Upper lobe of right lung (tissue), 1 donor: Measurements from ENCODE around the gene DCC. TPM values are rescaled to one million over a fixed set of nuclear protein-coding genes. Genes with fewer than 3 reads are reported as not detected.

Experiments used
- ATAC-seq: fragments of 200-7000 bp; cut with Tn5 transposase; one replicate; pipeline ENCODE4 v1.9.1; 2020; ENCODE audit warnings: mild to moderate bottlenecking, moderate library complexity
- DNase-seq: peaks from one replicate; pipeline ENCODE4 v3.0.0-alpha.2; 2020
- H3K27ac ChIP-seq: fragments of 200-600 bp; one replicate; pipeline ENCODE4 v1.8.0; 2022
- H3K27me3 ChIP-seq: fragments of 200-600 bp; one replicate; pipeline ENCODE4 v1.8.0; 2022; ENCODE audit warnings: mild to moderate bottlenecking
- H3K36me3 ChIP-seq: fragments of 200-600 bp; one replicate; pipeline ENCODE4 v1.8.0; 2022
- H3K4me1 ChIP-seq: fragments of 200-600 bp; one replicate; pipeline ENCODE4 v1.8.0; 2022
- H3K4me3 ChIP-seq: fragments of 200-600 bp; one replicate; pipeline ENCODE4 v1.8.0; 2022; ENCODE audit warnings: mild to moderate bottlenecking
- H3K9me3 ChIP-seq: fragments of 200-600 bp; one replicate; pipeline ENCODE4 v1.8.0; 2022
- CTCF ChIP-seq: fragments of 200-600 bp; IDR thresholded peaks from one replicate; pipeline ENCODE4 v1.8.0; 2022; ENCODE audit warnings: antibody characterized with exemption
- intact Hi-C: fragments of 100-400 bp; cut with DNase I; formaldehyde crosslinking; loops from one replicate; pipeline ENCODE4 v1.11.0; 2022
- total RNA-seq: library from RNA; stranded (reverse); fragmentation: NEBNext Ultra II Directional; extraction: Animal tissue kit (Norgen Biotek cat#: 25700); gene quantifications from one replicate; pipeline ENCODE4 v1.2.1, GENCODE V29; 2021
- donor health status: DM: no; HTN: yes; CAD: no; lungs with severe emphysema.

Gene DCC
- total RNA-seq, 1 donor from 2014 or later = 7.1 TPM

GRCh38 chr18:53004798-53005197, 664.8 kb downstream of the DCC start:
- no peak for TF ChIP-seq CTCF
- intact Hi-C loops = no loop called here
- H3K9me3 ChIP-seq = no peaks in the 10 kb centered on the region
- H3K4me1 ChIP-seq = no peaks in the 10 kb centered on the region
- no peaks in the 10 kb centered on the region for H3K36me3 ChIP-seq
- H3K27me3 ChIP-seq = no peaks in the 10 kb centered on the region
- DNase-seq (no peak), ATAC-seq (no peak)
- no peak overlapping the region for H3K4me3 ChIP-seq
- no peak overlapping the region for H3K27ac ChIP-seq

- DNase-seq (no peak), ATAC-seq (no peak)
- Histone ChIP-seq H3K27me3 (no peaks in the 10 kb centered on the region), H3K9me3 (no peaks in the 10 kb centered on the region), H3K4me3 (no peak overlapping the region), H3K36me3 (no peaks in the 10 kb centered on the region), H3K4me1 (no peaks in the 10 kb centered on the region), H3K27ac (no peak overlapping the region)
- intact Hi-C loops = no loop called here
- no peak for TF ChIP-seq CTCF
Observed at GRCh38 chr18:53018791-53019190, 678.8 kb downstream of the DCC start.

- intact Hi-C loops = no loop called here
- H3K36me3 ChIP-seq = no peaks in the 10 kb centered on the region
- TF ChIP-seq CTCF = no peak
- no peak for ATAC-seq
- no peaks in the 10 kb centered on the region for H3K9me3 ChIP-seq
- no peaks in the 10 kb centered on the region for H3K27me3 ChIP-seq
- no peak for DNase-seq
- no peak overlapping the region for H3K4me3 ChIP-seq
- no peaks in the 10 kb centered on the region for H3K4me1 ChIP-seq
- no peak overlapping the region for H3K27ac ChIP-seq
Observed at GRCh38 chr18:53025247-53025646, 685.2 kb downstream of the DCC start.

- no peak for TF ChIP-seq CTCF
- intact Hi-C loops = no loop called here
- Histone ChIP-seq H3K27ac (no peak overlapping the region), H3K27me3 (no peaks in the 10 kb centered on the region), H3K36me3 (no peaks in the 10 kb centered on the region), H3K4me3 (no peak overlapping the region), H3K9me3 (no peaks in the 10 kb centered on the region), H3K4me1 (no peaks in the 10 kb centered on the region)
- DNase-seq (no peak), ATAC-seq (no peak)
Observed at GRCh38 chr18:53028565-53028964, 688.6 kb downstream of the DCC start.

- no peak overlapping the region for H3K4me3 ChIP-seq
- no peak for DNase-seq
- intact Hi-C loops = no loop called here
Observed at GRCh38 chr18:53033128-53033527, 693.1 kb downstream of the DCC start.

More at GRCh38 chr18:53033128-53033527, 693.1 kb downstream of the DCC start:
- H3K27me3 ChIP-seq = no peaks in the 10 kb centered on the region
- TF ChIP-seq CTCF = no peak
- H3K36me3 ChIP-seq = no peaks in the 10 kb centered on the region
- H3K27ac ChIP-seq = no peak overlapping the region
- ATAC-seq = peak; percentile 50
- H3K9me3 ChIP-seq = no peaks in the 10 kb centered on the region
- no peaks in the 10 kb centered on the region for H3K4me1 ChIP-seq
